Esophagus squamous epithelium (tissue), 5 donors: ENCODE results near the gene SBDS. TPM values are rescaled to one million over a fixed set of nuclear protein-coding genes. Genes with fewer than 3 reads are reported as not detected.
A peak's percentile ranks its signal among the peaks of the same experiment; 100 is the strongest.
"Not testable (repeated sequence)": the region's sequence is repeated elsewhere in the genome, so short reads cannot be mapped to it uniquely, and the experiment has no call there.

Source experiments
- DNase-seq: peaks from one replicate; lab custom pipeline; 2025; lab: John Stamatoyannopoulos, UW
- H3K27ac ChIP-seq, 4 donors: fragments of 200-600 bp; sonication (generic); one replicate each; pipeline ENCODE4 v1.5.1; 2016 to 2019; ENCODE audit warnings: mild to moderate bottlenecking in 1 of 4
- H3K27me3 ChIP-seq, 4 donors: fragments of 200-600 bp; sonication (generic); 1 replicate in 3 of 4; 2 replicates in 1 of 4; pipeline versions ENCODE4 v1.5.1 to v1.6.0; 2017 to 2021; ENCODE audit warnings: antibody characterized with exemption in 1 of 4
- H3K36me3 ChIP-seq, 3 donors: fragments of 200-600 bp; sonication (generic); one replicate each; pipeline ENCODE4 v1.5.1; 2016 to 2019
- H3K4me1 ChIP-seq, 3 donors: fragments of 200-600 bp; sonication (generic); one replicate each; pipeline ENCODE4 v1.5.1; 2017 to 2019
- H3K4me3 ChIP-seq, 4 donors: fragments of 200-600 bp; sonication (generic); 1 replicate in 3 of 4; 2 replicates in 1 of 4; pipeline ENCODE4 v1.5.1; 2016 to 2019; ENCODE audit warnings: mild to moderate bottlenecking in 2 of 4, moderate library complexity in 1 of 4
- H3K9me3 ChIP-seq, 3 donors: fragments of 200-600 bp; sonication (generic); one replicate each; pipeline ENCODE4 v1.5.1; 2016 to 2019
- CTCF ChIP-seq, 6 experiments: fragments of 450-650 bp in 4 of 6; fragments of 200-600 bp in 2 of 6; sonication (generic) in 2 of 6; IDR thresholded peaks; one replicate each; pipeline ENCODE4 v1.5.1; 2016 to 2019; ENCODE audit warnings: antibody characterized with exemption in 6 of 6, mild to moderate bottlenecking in 4 of 6, moderate library complexity in 4 of 6
- POLR2A ChIP-seq, 4 donors: fragments of 450-650 bp; IDR thresholded peaks; one replicate each; pipeline ENCODE4 v1.6.1; 2017; ENCODE audit warnings: antibody characterized with exemption in 4 of 4, mild to moderate bottlenecking in 4 of 4, moderate library complexity in 3 of 4
- WGBS, 2 donors: methylation state at CpG; one replicate each; pipeline ENCODE4 v1.1.5; 2018; 5-methylcytosine and 5-hydroxymethylcytosine counted together
- intact Hi-C: fragments of 100-400 bp; cut with DNase I; formaldehyde crosslinking; loops from one replicate; pipeline ENCODE4 v1.15.0; 2022
- total RNA-seq, 4 donors: library from RNA; depleted of rRNA; stranded (reverse); fragments of >200 nt; gene quantifications; one replicate each; pipeline ENCODE4 v1.1.0, GENCODE V29; 2016
- donor health status: DM: yes; HTN: yes; CAD: no.

SBDS gene
- total RNA-seq, 4 donors from 2014 or later = 55.8 to 133 (median 98.8) TPM

GRCh38 chr7:67022511-67022910 lies 27.1 kb upstream of the SBDS start:
- no peak for DNase-seq
- Histone ChIP-seq H3K4me3 (no peak overlapping the region), H3K27ac (peak overlapping the region in 1 of 4 donors; percentile 4), H3K27me3 (no peaks in the 10 kb centered on the region), H3K36me3 (peaks cover 0 to 97% (median 2%) of the 10 kb centered on the region in 3 donors), H3K9me3 (no peaks in the 10 kb centered on the region), H3K4me1 (no peaks in the 10 kb centered on the region)
- TF ChIP-seq CTCF (IDR thresholded peaks at IDR 0.05) (no peak), POLR2A (IDR thresholded peaks at IDR 0.05) (no peak)
- 70 to 71% methylated on average over 3 of the region's 3 CpGs for WGBS, 2 donors
- intact Hi-C loops = no loop called here

DNA sequence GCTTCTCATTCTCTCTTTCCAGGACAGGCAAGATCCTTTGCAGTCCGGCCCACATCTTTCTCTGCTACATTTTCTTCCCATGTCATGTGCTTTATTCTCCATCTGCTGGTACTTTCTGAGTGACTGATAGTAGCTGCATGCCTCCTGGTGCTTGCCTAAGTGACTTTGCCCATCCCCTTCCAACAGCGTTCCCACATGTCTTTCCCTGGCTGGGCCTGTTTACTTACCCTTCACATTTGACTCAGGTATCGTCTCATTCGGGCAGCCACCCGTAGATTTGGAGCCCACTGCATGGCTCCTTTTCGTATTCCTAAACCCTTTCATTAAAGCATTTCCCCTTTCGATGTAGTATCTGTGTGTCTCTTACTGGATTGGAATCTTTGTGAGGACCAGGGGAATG lies 25.9 kb upstream of the SBDS start:
- intact Hi-C loops = no loop called here
- no peaks in the 10 kb centered on the region for H3K4me1 ChIP-seq
- no peak for DNase-seq
- TF ChIP-seq CTCF (IDR thresholded peaks at IDR 0.05) (no peak), POLR2A (IDR thresholded peaks at IDR 0.05) (no peak)
- no peak overlapping the region for H3K4me3 ChIP-seq
- no peaks in the 10 kb centered on the region for H3K27me3 ChIP-seq
- H3K9me3 ChIP-seq = no peaks in the 10 kb centered on the region
- 85 to 86% methylated on average over 7 of the region's 7 CpGs for WGBS, 2 donors
- peaks cover 0 to 97% (median 2%) of the 10 kb centered on the region in 3 donors for H3K36me3 ChIP-seq
- H3K27ac ChIP-seq = no peak overlapping the region

DNA sequence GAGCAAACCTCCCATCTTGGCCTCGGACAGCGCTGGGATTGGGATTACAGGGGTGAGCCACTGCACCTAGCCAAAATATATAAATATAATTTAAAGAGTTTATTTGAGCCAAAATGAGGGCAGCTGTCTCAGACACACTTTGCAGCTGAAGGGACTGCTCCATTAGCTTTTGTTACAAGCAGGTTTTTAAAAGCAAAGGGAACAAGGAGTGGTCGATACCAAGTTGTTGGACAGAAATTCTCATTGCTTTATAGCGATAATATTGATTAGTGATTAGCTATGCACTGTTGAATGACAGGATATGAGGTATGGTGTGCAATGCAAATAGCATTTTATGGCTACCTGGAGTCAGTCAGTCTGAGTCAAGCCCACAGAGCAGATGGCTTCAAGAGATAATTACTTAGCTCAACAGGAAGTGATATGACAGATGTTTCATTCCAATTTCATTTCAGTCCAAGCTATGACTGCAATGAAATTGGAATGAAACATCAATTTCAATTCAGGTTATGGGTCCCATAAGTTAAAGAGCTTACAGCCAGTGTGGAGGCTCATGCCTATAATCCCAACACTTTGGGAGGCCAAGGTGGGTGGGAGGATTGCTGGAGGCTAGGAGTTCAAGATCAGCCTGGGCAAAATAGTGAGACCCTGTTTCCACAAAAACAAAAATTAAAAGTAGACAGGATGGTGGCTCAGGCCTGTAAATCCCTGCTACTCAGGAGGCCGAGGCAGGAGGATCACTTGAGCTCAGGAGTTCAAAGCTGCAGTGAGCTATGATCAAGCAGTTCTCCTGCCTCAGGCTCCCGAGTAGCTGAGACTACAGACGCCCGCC lies 24.4 kb upstream of the SBDS start:
- H3K4me1 ChIP-seq = no peaks in the 10 kb centered on the region
- no peaks in the 10 kb centered on the region for H3K9me3 ChIP-seq
- no peak overlapping the region for H3K27ac ChIP-seq
- TF ChIP-seq CTCF (IDR thresholded peaks at IDR 0.05) = no peak
- no peak for TF ChIP-seq POLR2A (IDR thresholded peaks at IDR 0.05)
- intact Hi-C loops = no loop called here
- no peak for DNase-seq
- H3K36me3 ChIP-seq = peaks cover 0 to 100% (median 6%) of the 10 kb centered on the region in 3 donors
- 73 to 81% methylated on average over 8 of the region's 8 CpGs for WGBS, 2 donors
- no peaks in the 10 kb centered on the region for H3K27me3 ChIP-seq
- H3K4me3 ChIP-seq = no peak overlapping the region

- Histone ChIP-seq H3K4me1 (no peaks in the 10 kb centered on the region), H3K27ac (no peak overlapping the region), H3K36me3 (peaks cover 0 to 100% (median 6%) of the 10 kb centered on the region in 3 donors), H3K4me3 (no peak overlapping the region), H3K9me3 (no peaks in the 10 kb centered on the region), H3K27me3 (no peaks in the 10 kb centered on the region)
- intact Hi-C loops = no loop called here
- no peak for DNase-seq
- WGBS, 2 donors = 66 to 78% methylated on average over 7 of the region's 7 CpGs
- TF ChIP-seq CTCF (IDR thresholded peaks at IDR 0.05) (no peak), POLR2A (IDR thresholded peaks at IDR 0.05) (no peak)
Observed at GRCh38 chr7:67018940-67019339, 23.6 kb upstream of the SBDS start.

- intact Hi-C loops, DNase-seq, H3K27ac ChIP-seq, H3K4me3 ChIP-seq, H3K27me3 ChIP-seq, H3K4me1 ChIP-seq, H3K9me3 ChIP-seq: not testable (repeated sequence)
- peaks cover 0 to 100% (median 9%) of the 10 kb centered on the region in 3 donors for H3K36me3 ChIP-seq
- 92 to 97% methylated on average over 8 of the region's 8 CpGs for WGBS, 2 donors
Observed at GRCh38 chr7:67017971-67018370, 22.6 kb upstream of the SBDS start.

DNA sequence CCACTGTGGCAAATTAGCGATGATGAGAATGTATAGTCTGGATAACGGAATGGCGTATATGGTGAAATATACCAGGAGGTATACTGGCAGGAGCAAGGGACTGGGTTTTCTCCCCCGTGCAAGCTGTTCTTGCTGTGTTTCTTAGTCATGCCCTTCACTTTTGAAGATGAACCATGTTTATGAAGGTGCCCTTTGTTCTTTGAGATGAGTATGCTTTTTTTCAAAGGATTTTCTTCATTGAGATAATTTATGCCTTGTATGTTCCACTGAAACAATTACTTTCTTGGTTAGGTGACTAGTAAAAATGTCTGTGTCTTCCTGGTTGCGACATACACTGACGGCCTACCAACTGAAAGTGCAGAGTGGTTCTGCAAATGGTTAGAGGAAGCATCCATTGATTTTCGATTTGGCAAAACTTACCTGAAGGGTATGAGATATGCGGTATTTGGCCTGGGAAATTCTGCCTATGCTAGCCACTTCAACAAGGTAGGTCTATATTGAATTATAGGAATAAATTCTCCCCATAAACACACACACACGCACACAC lies 18.8 kb upstream of the SBDS start:
- H3K9me3 ChIP-seq, intact Hi-C loops, H3K4me1 ChIP-seq, H3K27me3 ChIP-seq, H3K4me3 ChIP-seq, H3K27ac ChIP-seq, DNase-seq: not testable (repeated sequence)
- 86 to 96% methylated on average over 8 to 9 of the region's 9 CpGs for WGBS, 2 donors
- peaks cover 0 to 100% (median 13%) of the 10 kb centered on the region in 3 donors for H3K36me3 ChIP-seq

- DNase-seq, H3K27me3 ChIP-seq, H3K4me1 ChIP-seq, intact Hi-C loops, H3K4me3 ChIP-seq, H3K9me3 ChIP-seq, H3K27ac ChIP-seq: not testable (repeated sequence)
- peaks cover 0 to 94% (median 9%) of the 10 kb centered on the region in 3 donors for H3K36me3 ChIP-seq
- WGBS, 2 donors = 89 to 98% methylated on average over 3 of the region's 3 CpGs
Observed at GRCh38 chr7:67009677-67010076, 14.3 kb upstream of the SBDS start.
